AG20443 (cell line): ENCODE data around the gene ACOT13.
"Not testable (repeated sequence)": the region's sequence is repeated elsewhere in the genome, so short reads cannot be mapped to it uniquely, and the experiment has no call there.

Experiments
- DNase-seq: peaks from one replicate; pipeline ENCODE4 v3.0.0; 2012; ENCODE audit warnings: low spot score, mixed read lengths

Gene ACOT13

DNA sequence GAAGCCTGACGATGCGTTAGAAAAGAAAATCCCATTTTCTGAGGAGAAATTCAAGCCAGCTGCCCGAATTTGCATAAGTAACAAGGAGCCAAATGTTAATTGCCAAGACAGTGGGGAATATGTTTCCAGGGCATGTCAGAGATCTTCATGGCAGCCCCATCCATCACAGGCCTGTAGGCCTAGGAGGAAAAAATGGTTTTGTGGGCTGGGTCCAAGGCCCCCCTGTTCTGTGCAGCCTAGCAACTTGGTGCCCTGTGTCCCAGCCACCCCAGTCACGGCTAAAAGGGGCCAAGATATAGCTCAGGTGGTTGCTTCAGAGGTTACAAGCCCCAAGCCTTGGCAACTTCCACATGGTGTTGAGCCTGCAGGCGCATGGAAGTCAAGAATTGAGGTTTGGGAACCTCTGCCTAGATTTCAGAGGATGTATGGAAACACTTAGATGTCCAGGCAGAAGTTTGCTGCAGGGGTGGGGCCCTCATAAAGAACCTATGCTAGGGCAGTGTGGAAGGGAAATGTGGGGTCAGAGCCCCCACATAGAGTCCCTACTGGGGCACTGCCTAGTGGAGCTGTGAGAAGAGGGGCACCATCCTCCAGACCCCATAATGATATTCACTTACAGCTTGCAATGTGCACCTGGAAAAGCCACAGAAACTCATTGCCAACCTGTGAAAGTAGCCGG, 64.7 kb downstream of the ACOT13 start:
- DNase-seq = not testable (repeated sequence)

DNA sequence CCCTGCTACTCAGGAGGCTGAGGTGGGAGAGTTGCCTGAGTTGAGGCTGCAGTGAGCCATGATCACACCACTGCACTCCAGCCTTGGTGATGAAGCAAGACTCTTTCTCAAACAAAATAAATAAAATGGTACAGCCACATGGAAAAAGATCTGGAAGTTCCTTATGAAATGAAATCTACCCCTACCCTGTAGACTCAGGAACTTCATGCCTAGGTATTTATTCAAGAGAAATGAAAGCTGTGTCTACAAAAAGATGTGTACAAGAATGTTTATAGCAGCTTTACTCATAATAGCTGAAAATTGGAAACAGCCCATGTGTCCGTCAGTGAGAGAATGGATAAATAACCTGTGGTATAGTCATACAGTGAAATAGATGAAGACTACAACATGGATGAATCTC, 67.3 kb downstream of the ACOT13 start:
- no peak for DNase-seq

DNA sequence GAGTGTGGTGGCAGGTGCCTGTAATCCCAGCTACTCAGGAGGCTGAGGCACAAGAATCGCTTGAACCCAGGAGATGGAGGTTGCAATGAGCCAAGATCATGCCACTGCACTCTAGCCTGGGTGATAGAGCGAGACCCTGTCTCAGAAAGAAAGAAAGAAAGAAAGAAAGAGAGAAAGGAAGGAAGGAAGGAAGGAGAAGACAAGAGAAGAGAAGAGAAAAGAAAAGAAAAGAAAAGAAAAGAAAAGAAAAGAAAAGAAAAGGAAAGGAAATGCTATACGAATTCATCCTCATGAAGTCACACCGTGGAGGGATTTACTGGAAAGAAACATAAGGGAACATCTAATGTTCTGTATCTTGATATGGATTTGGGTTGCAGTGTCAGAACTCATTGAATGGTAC, 67.8 kb downstream of the ACOT13 start:
- not testable (repeated sequence) for DNase-seq

GRCh38 chr6:24738741-24739140, 71.9 kb downstream of the ACOT13 start:
- no peak for DNase-seq

GRCh38 chr6:24740861-24741260, 74.0 kb downstream of the ACOT13 start:
- DNase-seq = peak; percentile 15

GRCh38 chr6:24742216-24742738, 75.4 kb downstream of the ACOT13 start:
- no peak for DNase-seq

GRCh38 chr6:24743265-24743943, 76.5 kb downstream of the ACOT13 start:
- peak; percentile 83 for DNase-seq

GRCh38 chr6:24743944-24744335, 77.1 kb downstream of the ACOT13 start:
- no peak for DNase-seq

DNA sequence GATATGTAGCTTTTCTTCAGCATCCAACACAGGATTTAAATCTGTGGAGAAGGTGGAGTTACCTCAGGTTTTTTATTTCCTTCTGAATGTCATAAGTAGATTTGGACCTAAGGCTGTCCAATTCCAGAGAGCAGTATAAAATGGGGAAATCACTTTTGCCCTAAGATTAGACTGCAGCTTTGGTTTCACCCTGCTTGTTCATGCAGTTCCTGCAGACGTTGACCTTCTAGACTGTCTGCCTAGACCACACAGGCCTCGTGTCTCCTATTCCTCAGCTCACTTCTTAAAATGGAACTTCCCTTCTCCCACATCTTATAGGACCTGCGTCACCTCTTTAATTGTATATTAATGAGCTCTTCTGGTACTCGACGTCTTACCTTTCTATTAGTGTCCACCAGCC, 78.0 kb downstream of the ACOT13 start:
- no peak for DNase-seq

GRCh38 chr6:24749297-24749696, 82.4 kb downstream of the ACOT13 start:
- no peak for DNase-seq

DNA sequence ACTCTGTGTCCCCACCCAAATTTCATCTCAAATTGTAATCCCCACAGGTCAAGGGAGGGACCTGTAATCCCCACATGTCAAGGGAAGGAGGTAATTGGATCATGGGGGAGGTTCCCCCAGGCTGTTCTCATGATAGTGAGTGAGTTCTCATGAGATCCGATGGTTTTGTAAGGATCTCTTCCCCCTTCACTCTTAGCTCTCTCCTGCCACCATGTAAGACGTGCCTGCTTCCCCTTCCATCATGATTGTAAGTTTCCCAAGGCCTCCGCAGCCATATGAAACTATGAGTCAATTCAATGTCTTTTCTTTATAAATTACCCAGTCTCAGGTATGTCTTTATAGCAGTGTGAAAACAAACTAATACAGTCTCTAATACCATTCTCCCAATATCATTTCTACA, 84.0 kb downstream of the ACOT13 start:
- not testable (repeated sequence) for DNase-seq

DNA sequence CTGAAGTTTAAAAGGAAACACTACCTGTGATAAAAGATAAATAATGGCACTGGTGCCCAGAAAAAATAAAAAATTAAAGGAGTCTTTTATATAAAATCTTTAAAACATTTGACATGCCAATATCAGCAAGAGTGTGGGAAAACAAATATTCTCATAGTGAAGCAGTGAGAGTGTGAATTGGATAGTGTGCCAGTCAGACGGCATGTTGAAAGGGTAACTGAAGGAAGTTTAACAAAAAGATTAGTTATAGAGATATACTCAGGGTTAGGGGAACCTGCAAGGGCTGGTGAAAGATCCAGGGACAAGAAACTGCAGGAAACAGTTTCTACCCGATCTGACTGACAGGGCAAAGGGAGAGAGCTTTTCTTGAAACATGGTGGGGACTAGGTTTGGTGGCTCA, 85.6 kb downstream of the ACOT13 start:
- DNase-seq = no peak

DNA sequence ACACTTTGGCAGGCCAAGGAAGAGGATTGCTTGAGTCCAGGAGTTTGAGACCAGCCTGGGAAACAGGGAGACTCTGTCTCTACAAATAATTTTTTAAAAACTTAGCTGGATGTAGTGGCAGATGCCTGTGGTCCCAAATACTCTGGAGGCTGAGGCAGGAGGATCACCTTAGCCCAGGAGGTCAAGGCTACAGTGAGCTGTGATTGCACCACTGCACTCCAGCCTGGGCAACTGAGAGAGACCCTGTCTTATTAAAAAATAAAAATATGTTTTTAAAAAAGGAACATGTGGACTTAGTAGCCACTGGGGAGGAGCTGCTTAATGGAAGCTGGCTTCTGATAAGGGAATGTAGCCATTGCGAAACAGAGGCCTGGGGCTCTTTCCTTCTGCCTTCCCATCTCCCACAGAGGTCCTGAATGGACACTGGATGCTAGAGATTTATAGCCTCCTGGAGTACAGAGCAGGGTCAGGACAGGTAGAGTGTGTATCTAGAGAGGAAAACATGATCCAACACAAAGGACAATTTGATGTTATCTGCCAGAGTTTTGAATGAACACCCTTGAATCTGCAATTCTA, 86.1 kb downstream of the ACOT13 start:
- DNase-seq = no peak

GRCh38 chr6:24753545-24753944, 86.7 kb downstream of the ACOT13 start:
- no peak for DNase-seq

- not testable (repeated sequence) for DNase-seq
These were observed 87.5 kb downstream of the ACOT13 start for GRCh38 chr6:24754378-24754777.
